Effector memory CD8-positive, alpha-beta T cell (primary cell): ENCODE results near the gene NLGN2.
"Not testable (repeated sequence)": the region's sequence is repeated elsewhere in the genome, so short reads cannot be mapped to it uniquely, and the experiment has no call there.

ENCODE experiments used
- ATAC-seq: fragments of 150-1000 bp; cut with Tn5 transposase; replicated peaks from 2 replicates; pipeline ENCODE4 v1.10.0; 2021; ENCODE audit warnings: mild to moderate bottlenecking, moderate library complexity
- DNase-seq, 3 experiments: peaks; one replicate each; pipeline ENCODE4 v3.0.0; 2021
- H3K27ac Mint-ChIP-seq, 2 donors: one replicate each; pipeline ENCODE4 v1.8.0; 2022; ENCODE audit warnings: mild to moderate bottlenecking in 2 of 2, mixed read lengths in 2 of 2, moderate library complexity in 2 of 2
- H3K27me3 Mint-ChIP-seq, 2 donors: one replicate each; pipeline ENCODE4 v1.8.0; 2022; ENCODE audit warnings: mixed read lengths in 2 of 2
- H3K36me3 Mint-ChIP-seq: one replicate; pipeline ENCODE4 v1.8.0; 2022; ENCODE audit warnings: mild to moderate bottlenecking, moderate library complexity, mixed read lengths; ENCODE audit not compliant: insufficient read depth
- H3K4me1 Mint-ChIP-seq, 2 donors: one replicate each; pipeline ENCODE4 v1.8.0; 2022; ENCODE audit warnings: low read depth in 2 of 2, mixed read lengths in 2 of 2
- H3K4me3 Mint-ChIP-seq, 2 donors: one replicate each; pipeline ENCODE4 v1.8.0; 2022; ENCODE audit warnings: mild to moderate bottlenecking in 2 of 2, mixed read lengths in 2 of 2, moderate library complexity in 2 of 2
- H3K9me3 Mint-ChIP-seq, 2 donors: one replicate each; pipeline ENCODE4 v1.8.0; 2022; ENCODE audit warnings: mixed read lengths in 2 of 2
- total RNA-seq, 9 experiments: gene quantifications; one replicate each; lab custom pipeline; 2026; lab: John Stamatoyannopoulos, UW

NLGN2 gene
- 1.6 to 9.0 (median 4.4) reads per million in 9 experiments for total RNA-seq

GRCh38 chr17:7407485-7408251 lies at the start of gene NLGN2:
Gene NLGN2, plus strand, starts transcription at chr17:7407845. Its CDS starts 411 bp downstream, at chr17:7408256.
- ATAC-seq (no peak), DNase-seq (no peak)
- Mint-ChIP-seq H3K4me3 (peak within 1 kb of the TSS in 1 of 2 donors; percentile 47), H3K27me3 (no peaks in the 10 kb centered on the region), H3K27ac (no peak within 1 kb of the TSS), H3K36me3 (peaks cover 18% of the 10 kb centered on the region), H3K4me1 (peaks cover 8 to 13% of the 10 kb centered on the region in 2 donors), H3K9me3 (no peaks in the 10 kb centered on the region)

GRCh38 chr17:7361906-7362305 lies 45.7 kb upstream of the NLGN2 start:
- ATAC-seq (no peak), DNase-seq (no peak)
- Mint-ChIP-seq H3K36me3 (peaks cover 2% of the 10 kb centered on the region), H3K4me1 (no peaks in the 10 kb centered on the region), H3K27ac (no peak overlapping the region), H3K27me3 (peaks cover 10 to 19% of the 10 kb centered on the region in 2 donors), H3K4me3 (no peak overlapping the region), H3K9me3 (no peaks in the 10 kb centered on the region)

- no peaks in the 10 kb centered on the region for H3K36me3 Mint-ChIP-seq
- no peak overlapping the region for H3K27ac Mint-ChIP-seq
- H3K4me1 Mint-ChIP-seq, result no peaks in the 10 kb centered on the region
These were observed 44.3 kb upstream of the NLGN2 start for GRCh38 chr17:7363311-7363710.

GRCh38 chr17:7365963-7366362 lies 41.7 kb upstream of the NLGN2 start:
- not testable (repeated sequence) for H3K4me3 Mint-ChIP-seq, ATAC-seq, H3K9me3 Mint-ChIP-seq, DNase-seq, H3K27ac Mint-ChIP-seq, H3K4me1 Mint-ChIP-seq, H3K36me3 Mint-ChIP-seq
- H3K27me3 Mint-ChIP-seq, result peaks cover 16 to 34% of the 10 kb centered on the region in 2 donors

More at GRCh38 chr17:7363311-7363710, 44.3 kb upstream of the NLGN2 start:
- ATAC-seq, result no peak
- no peaks in the 10 kb centered on the region for H3K9me3 Mint-ChIP-seq
- DNase-seq, result no peak
- peaks cover 10 to 19% of the 10 kb centered on the region in 2 donors for H3K27me3 Mint-ChIP-seq
- H3K4me3 Mint-ChIP-seq, result no peak overlapping the region

GRCh38 chr17:7367083-7367482 lies 40.6 kb upstream of the NLGN2 start:
- Mint-ChIP-seq H3K4me3 (no peak overlapping the region), H3K36me3 (no peaks in the 10 kb centered on the region), H3K9me3 (no peaks in the 10 kb centered on the region), H3K27ac (no peak overlapping the region), H3K27me3 (peaks cover 7 to 26% of the 10 kb centered on the region in 2 donors), H3K4me1 (no peaks in the 10 kb centered on the region)
- no peak for ATAC-seq
- DNase-seq, result no peak

- Mint-ChIP-seq H3K4me1 (no peaks in the 10 kb centered on the region), H3K9me3 (no peaks in the 10 kb centered on the region), H3K4me3 (no peak overlapping the region), H3K27ac (no peak overlapping the region), H3K27me3 (peaks cover 5 to 21% of the 10 kb centered on the region in 2 donors), H3K36me3 (no peaks in the 10 kb centered on the region)
- DNase-seq, result no peak
- no peak for ATAC-seq
These were observed 39.6 kb upstream of the NLGN2 start for GRCh38 chr17:7367918-7368598.

GRCh38 chr17:7368599-7368994 lies 39.0 kb upstream of the NLGN2 start:
- not testable (repeated sequence) for H3K27ac Mint-ChIP-seq, H3K4me1 Mint-ChIP-seq, DNase-seq, H3K9me3 Mint-ChIP-seq, H3K4me3 Mint-ChIP-seq, H3K36me3 Mint-ChIP-seq, ATAC-seq
- H3K27me3 Mint-ChIP-seq, result peaks cover 5 to 21% of the 10 kb centered on the region in 2 donors

GRCh38 chr17:7369825-7370224 lies 37.8 kb upstream of the NLGN2 start:
- no peak overlapping the region for H3K4me3 Mint-ChIP-seq
- H3K27ac Mint-ChIP-seq, result no peak overlapping the region
- no peaks in the 10 kb centered on the region for H3K9me3 Mint-ChIP-seq

GRCh38 chr17:7370853-7371252 lies 36.8 kb upstream of the NLGN2 start:
- Mint-ChIP-seq H3K27me3 (peaks cover 5 to 16% of the 10 kb centered on the region in 2 donors), H3K36me3 (peaks cover 2% of the 10 kb centered on the region), H3K4me1 (no peaks in the 10 kb centered on the region), H3K9me3 (no peaks in the 10 kb centered on the region), H3K4me3 (no peak overlapping the region), H3K27ac (no peak overlapping the region)
- no peak for ATAC-seq
- DNase-seq, result no peak

More at GRCh38 chr17:7369825-7370224, 37.8 kb upstream of the NLGN2 start:
- DNase-seq (no peak), ATAC-seq (no peak)
- Mint-ChIP-seq H3K36me3 (peaks cover 2% of the 10 kb centered on the region), H3K27me3 (peaks cover 5 to 21% of the 10 kb centered on the region in 2 donors), H3K4me1 (no peaks in the 10 kb centered on the region)

GRCh38 chr17:7374353-7374752 lies 33.3 kb upstream of the NLGN2 start:
- H3K9me3 Mint-ChIP-seq, result no peaks in the 10 kb centered on the region
- no peaks in the 10 kb centered on the region for H3K4me1 Mint-ChIP-seq
- H3K36me3 Mint-ChIP-seq, result peaks cover 2% of the 10 kb centered on the region

GRCh38 chr17:7379134-7379533 lies 28.5 kb upstream of the NLGN2 start:
- ATAC-seq (no peak), DNase-seq (no peak)
- peaks cover 41 to 43% of the 10 kb centered on the region in 2 donors for H3K27me3 Mint-ChIP-seq
- H3K27ac Mint-ChIP-seq, result no peak overlapping the region
- no peak overlapping the region for H3K4me3 Mint-ChIP-seq
- peaks cover 0 to 3% of the 10 kb centered on the region in 2 donors for H3K4me1 Mint-ChIP-seq
- no peaks in the 10 kb centered on the region for H3K9me3 Mint-ChIP-seq
- H3K36me3 Mint-ChIP-seq, result peaks cover 10% of the 10 kb centered on the region

More at GRCh38 chr17:7374353-7374752, 33.3 kb upstream of the NLGN2 start:
- DNase-seq, result no peak
- no peak overlapping the region for H3K4me3 Mint-ChIP-seq
- no peak for ATAC-seq
- H3K27ac Mint-ChIP-seq, result peak overlapping the region in 1 of 2 donors; percentile 20
- peaks cover 15 to 26% of the 10 kb centered on the region in 2 donors for H3K27me3 Mint-ChIP-seq

- Mint-ChIP-seq H3K36me3 (peaks cover 8% of the 10 kb centered on the region), H3K9me3 (no peaks in the 10 kb centered on the region), H3K4me3 (no peak overlapping the region), H3K4me1 (peaks cover 5 to 7% of the 10 kb centered on the region in 2 donors), H3K27me3 (peaks cover 41 to 43% of the 10 kb centered on the region in 2 donors), H3K27ac (no peak overlapping the region)
- DNase-seq, result no peak
- no peak for ATAC-seq
These were observed 27.3 kb upstream of the NLGN2 start for GRCh38 chr17:7380321-7380720.

- H3K27me3 Mint-ChIP-seq, result peaks cover 41 to 43% of the 10 kb centered on the region in 2 donors
- peaks cover 8% of the 10 kb centered on the region for H3K36me3 Mint-ChIP-seq
- ATAC-seq (no peak), DNase-seq (no peak)
- no peaks in the 10 kb centered on the region for H3K9me3 Mint-ChIP-seq
- no peak within 1 kb of the TSS for H3K27ac Mint-ChIP-seq
- H3K4me1 Mint-ChIP-seq, result peaks cover 5 to 7% of the 10 kb centered on the region in 2 donors
- peak within 1 kb of the TSS in 1 of 2 donors; percentile 65 for H3K4me3 Mint-ChIP-seq
These were observed 26.6 kb upstream of the NLGN2 start, which contains the start of gene TNK1 for GRCh38 chr17:7380855-7381683. Gene TNK1, plus strand, starts transcription at chr17:7381089. Its CDS starts 1,838 bp downstream, at chr17:7382927.
